Erythroblast (primary cell): Measurements from ENCODE around the gene RNF212.

Experiments used
- GATA1 ChIP-seq: IDR thresholded peaks from 2 replicates; pipeline ENCODE4 v1.6.1; 2011; ENCODE audit warnings: low read depth, mild to moderate bottlenecking, control low read depth, low read length, moderate library complexity
- POLR2A ChIP-seq: IDR thresholded peaks from 2 replicates; pipeline ENCODE4 v1.6.1; 2011; ENCODE audit warnings: mild to moderate bottlenecking, low read length

DNA sequence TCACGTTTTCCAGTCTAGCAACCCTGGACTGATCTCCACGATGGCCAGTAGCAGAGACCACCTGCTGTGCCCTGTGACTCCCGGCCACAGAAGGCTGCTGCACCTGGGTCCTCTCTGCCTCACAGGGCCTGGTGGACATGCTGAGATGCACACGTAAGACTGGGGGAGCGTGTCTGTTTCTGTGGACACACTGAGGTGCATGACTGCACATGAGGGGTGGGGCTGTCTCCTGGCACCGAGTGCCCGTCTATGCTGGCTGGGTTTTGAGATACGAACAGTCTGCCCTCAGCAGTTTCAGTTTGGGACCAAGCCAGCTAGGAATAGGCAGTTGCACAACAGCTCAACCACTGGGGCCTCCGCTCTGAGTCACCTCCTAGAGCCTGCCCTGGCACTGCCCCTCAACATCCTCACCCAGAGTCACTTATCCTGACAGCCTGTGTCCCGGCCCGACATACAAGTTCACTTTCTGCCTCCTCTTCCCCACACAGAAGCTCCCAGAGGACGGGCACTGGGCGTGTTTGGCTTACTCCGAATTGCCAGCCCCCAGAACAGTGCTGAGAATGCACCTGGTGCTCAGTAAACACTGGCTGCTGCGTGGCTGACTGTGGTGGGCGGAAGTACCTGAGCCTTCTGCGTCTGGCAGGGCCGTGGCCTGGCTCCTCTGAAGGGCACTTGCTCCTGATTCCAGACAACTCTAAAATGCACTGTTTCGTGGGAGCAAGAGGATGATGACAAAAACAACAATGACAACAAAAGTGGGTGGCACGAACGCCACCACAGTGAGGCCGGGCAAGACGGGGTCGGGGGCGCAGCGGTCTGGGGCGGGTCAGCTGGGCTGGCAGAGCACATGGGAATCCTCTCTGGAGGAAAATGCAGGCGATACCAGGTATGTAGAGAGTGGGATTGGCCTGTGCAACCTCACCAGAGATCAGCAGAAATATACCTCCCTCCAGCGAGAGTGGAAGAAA is 30.9 kb downstream of the RNF212 start:
- TF ChIP-seq POLR2A: peak; percentile 50
- no peak for TF ChIP-seq GATA1
